ENCODE measurements around the gene CORIN.

DNA sequence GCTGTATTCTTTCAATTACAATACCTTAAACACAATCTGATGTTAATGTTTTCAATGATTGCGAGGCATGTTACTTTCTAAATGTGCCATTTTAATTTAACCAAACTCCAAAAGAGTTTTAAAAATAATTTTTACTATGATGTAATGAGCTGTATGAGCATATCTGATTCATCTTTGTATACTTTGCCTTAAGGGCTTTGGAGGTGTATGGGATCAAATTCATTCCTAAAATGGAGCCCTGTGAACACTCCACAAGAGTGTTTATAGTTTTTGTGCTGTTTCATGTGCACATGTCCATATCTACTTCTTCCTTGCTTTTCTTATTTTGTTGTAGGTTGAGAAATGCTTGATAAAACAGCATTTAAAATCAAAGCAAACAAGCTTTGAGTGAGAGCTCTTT is 270.4 kb downstream of the CORIN start:
- TF ChIP-seq CTCF (IDR thresholded peaks at IDR 0.05) (no peak), NFIC (IDR thresholded peaks at IDR 0.05; ENCODE audit: borderline replicate concordance) (no peak), POLR2AphosphoS5 (IDR thresholded peaks at IDR 0.05; ENCODE audit: low read depth, low read length) (no peak), RFX5 (IDR thresholded peaks at IDR 0.05; ENCODE audit: low read length) (no peak)
- TF ChIP-seq, protein P1, sequence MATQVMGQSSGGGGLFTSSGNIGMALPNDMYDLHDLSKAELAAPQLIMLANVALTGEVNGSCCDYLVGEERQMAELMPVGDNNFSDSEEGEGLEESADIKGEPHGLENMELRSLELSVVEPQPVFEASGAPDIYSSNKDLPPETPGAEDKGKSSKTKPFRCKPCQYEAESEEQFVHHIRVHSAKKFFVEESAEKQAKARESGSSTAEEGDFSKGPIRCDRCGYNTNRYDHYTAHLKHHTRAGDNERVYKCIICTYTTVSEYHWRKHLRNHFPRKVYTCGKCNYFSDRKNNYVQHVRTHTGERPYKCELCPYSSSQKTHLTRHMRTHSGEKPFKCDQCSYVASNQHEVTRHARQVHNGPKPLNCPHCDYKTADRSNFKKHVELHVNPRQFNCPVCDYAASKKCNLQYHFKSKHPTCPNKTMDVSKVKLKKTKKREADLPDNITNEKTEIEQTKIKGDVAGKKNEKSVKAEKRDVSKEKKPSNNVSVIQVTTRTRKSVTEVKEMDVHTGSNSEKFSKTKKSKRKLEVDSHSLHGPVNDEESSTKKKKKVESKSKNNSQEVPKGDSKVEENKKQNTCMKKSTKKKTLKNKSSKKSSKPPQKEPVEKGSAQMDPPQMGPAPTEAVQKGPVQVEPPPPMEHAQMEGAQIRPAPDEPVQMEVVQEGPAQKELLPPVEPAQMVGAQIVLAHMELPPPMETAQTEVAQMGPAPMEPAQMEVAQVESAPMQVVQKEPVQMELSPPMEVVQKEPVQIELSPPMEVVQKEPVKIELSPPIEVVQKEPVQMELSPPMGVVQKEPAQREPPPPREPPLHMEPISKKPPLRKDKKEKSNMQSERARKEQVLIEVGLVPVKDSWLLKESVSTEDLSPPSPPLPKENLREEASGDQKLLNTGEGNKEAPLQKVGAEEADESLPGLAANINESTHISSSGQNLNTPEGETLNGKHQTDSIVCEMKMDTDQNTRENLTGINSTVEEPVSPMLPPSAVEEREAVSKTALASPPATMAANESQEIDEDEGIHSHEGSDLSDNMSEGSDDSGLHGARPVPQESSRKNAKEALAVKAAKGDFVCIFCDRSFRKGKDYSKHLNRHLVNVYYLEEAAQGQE (IDR thresholded peaks at IDR 0.05; ENCODE audit: low read depth, low read length) = no peak

Measured in SK-N-SH (cell line).